ENCODE results near the gene HSCB.
"Not testable (repeated sequence)": the region's sequence is repeated elsewhere in the genome, so short reads cannot be mapped to it uniquely, and the experiment has no call there.

The HSCB gene, protein sequence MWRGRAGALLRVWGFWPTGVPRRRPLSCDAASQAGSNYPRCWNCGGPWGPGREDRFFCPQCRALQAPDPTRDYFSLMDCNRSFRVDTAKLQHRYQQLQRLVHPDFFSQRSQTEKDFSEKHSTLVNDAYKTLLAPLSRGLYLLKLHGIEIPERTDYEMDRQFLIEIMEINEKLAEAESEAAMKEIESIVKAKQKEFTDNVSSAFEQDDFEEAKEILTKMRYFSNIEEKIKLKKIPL

DNA sequence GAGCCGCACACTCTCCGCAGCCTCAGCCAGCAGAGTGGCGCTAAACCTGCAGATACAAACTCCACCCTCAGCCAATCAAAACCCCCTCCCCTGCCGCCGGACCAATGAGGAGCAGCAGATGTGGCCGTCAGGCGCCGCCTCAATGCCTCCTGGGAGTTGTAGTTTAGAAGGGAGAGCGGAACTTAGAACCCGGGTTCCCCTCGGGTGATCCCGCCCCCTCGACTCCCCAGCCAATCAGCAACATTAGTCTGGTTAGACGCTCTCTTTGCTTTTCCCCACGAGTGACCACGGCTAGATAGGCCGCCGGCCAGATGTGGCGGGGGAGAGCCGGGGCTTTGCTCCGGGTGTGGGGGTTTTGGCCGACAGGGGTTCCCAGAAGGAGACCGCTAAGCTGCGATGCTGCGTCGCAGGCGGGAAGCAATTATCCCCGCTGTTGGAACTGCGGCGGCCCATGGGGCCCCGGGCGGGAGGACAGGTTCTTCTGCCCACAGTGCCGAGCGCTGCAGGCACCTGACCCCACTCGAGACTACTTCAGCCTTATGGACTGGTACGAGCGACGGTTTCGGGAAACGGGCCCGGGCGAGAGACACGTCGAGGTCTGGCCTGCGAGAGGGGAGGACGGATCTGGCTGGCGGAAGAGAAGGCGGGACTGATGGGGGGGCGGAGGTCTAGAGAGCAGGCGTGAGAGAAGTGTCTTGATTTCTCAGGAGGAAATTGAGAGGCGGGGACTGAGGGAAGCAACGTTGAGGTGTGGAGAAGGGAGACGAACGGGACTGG lies at the start of gene HSCB, which contains the start of gene CHEK2:
Gene HSCB, plus strand, starts transcription at position 255 of the 777 bp plus-strand sequence. Its CDS starts 57 bp downstream, at position 312.
Gene CHEK2, minus strand, starts transcription at position 36 of the 777 bp plus-strand sequence. CDS start 7,099 bp downstream, outside the sequence.
- peak; percentile 85 to 92 (median 88) for DNase-seq

DNA sequence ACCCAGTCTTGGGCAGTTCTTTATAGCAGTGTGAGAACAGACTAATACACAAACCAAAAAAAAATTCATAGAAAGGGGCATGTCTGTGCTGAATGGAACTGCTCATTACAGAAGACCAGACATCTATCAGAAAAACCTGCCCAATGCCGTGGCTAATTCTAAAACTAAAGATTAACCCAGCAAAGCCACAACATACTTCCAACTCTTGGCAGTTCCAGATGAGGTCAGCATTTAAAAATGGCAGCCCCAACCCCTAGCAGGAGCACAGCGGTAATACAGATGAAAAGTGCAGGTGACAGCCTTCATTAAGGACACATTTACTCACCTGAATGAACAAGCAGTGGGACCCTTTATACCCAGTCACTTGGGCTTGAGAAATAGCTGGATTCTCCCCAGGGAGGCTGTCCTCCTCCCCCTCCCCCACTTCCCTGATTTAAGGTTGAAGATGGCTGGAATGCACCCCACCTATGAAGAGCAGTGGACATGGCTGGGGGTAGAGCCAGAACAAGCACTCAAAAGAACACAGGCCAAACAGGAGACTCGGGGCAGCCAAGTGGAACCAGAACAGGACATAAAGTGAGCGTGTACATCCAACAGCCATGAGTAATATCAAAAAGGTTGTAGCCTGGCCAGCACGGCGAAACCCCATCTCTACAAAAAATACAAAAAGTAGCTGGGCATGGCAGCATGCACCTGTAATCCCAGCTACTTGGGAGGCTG lies 48.6 kb upstream of the HSCB start:
- DNase-seq = not testable (repeated sequence)

DNA sequence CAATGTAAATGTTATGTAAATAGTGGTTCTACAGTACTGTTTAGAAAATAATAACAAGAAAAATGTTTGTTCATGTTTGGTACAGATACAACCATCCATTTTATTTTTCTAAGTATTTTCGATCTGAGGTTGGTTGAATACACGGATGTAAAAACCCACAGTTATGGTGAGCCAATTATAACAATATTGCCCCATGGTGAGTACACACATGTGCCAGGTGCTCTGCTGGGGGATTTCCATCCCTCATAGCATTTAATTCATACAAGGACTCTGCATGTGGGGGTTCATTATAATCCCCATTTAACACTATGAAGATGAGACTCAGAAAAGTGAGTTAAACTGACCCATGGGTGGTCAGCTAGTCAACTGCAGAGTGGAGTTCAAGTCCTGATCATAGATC lies 38.9 kb upstream of the HSCB start:
- DNase-seq = no peak

- DNase-seq = no peak
These were observed 38.4 kb upstream of the HSCB start for GRCh38 chr22:28703436-28703835.

DNA sequence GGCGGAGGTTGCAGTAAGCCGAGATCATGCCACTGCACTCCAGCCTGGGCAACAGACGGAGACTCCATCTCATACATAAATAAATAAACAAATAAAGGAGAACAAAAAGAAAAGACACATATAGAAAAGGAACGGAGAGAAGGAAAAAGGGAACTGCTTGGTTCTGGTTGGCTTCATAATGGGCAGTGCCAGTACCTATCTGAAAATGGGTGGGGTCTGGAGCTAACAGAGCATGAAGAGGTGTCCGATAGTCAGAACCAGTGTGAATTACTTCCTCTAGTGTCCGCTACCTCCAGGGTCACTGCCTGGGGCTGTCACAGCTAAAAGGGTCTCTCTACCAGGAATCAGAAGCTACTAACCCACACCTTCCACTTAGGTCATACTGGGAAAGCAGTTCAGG lies 35.0 kb upstream of the HSCB start:
- no peak for DNase-seq

GRCh38 chr22:28710107-28710506 lies 31.7 kb upstream of the HSCB start:
- no peak for DNase-seq

DNA sequence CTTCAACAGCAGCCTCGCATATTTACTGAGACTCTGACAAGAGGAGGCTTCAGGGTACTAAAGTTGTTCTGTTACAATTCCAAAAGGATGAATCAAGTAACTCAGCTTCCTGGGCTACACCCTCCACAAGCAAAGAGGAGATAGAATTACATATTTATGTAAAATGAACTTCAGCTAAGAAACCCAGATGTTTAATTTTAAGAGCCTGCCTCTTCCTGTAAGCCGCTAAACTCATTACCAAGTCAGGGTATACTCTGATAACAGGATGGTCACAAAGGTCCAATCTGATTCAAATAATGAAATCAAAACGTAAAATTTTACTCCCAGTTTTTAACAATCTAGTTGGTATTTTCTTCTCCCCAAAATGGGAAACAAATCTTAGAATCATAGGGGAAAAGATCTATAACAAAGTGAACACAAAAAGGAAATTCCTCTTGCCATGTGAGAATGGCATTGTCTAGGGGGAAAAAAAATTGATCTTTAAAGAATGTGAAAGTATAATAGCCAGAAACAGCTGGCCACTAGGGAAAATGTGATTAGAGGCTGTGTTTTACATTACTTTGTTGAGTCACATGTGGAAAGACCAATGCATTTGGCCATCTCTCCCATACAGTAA lies 31.2 kb upstream of the HSCB start:
- no peak for DNase-seq

GRCh38 chr22:28711341-28711740 lies 30.5 kb upstream of the HSCB start:
- DNase-seq = no peak

- DNase-seq = no peak
These were observed 29.7 kb upstream of the HSCB start for GRCh38 chr22:28711820-28712777.

DNA sequence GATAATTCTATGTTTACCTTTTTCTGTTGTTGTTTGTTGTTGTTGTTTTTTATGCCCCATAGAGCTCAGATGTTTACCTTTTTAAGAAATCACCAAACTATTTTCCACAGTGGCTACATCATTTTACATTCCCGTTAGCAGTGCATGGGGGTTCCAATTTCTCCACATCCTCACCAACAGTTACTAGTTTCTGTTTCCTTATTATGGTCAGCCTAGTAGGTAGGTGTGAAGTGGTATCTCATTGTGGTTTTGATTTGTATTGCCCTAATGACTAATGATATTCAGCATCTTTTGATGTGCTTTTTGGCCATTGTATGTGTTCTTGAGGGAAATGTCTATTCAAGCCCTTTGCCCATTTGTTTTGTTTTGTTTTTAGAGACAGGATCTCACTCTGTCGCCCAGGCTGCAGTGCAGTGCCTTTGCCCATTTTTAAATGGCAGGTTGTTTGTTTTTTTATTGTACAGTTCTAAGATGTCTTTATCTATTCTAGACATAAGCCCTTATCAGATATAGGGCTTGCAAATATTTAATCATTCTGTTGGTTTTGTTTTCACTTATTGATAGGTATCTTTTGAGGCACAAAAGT lies 27.7 kb upstream of the HSCB start:
- no peak for DNase-seq

DNA sequence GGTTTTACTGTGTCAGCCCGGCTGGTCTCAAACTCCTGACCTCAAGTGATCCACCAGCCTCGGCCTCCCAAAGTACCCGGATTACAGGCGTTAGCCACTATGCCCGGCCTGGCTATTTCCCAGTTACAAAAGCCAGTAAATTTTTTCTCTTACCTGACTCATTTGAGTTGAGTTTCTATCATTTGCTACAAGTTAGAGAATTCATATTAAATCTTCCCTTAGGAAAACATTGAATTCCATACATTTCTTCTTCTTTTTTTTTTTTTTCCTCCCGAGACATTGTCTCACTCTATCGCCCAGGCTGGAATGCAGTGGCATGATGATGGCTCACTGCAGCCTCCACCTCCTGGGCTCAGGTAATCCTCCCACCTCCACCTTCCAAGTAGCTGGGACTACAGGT lies 26.2 kb upstream of the HSCB start:
- no peak for DNase-seq

DNA sequence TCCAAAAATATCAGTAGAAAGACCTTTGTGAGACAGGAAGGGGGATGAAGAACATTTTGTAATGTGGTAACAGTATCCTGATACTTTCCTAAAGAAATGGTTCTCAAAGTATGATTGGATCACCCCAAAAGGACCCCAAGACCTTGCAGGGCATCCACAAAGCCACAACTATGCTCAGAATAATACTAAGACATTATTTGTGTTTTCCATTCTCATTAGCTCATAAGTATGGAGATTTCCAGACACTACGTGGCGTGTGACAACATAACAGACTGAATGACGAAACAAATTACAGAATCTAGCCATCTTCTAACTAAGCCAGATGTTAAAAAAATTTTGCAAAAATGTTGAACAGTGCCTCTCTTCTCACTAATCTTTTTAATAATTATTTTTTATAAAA lies 25.2 kb upstream of the HSCB start:
- DNase-seq = no peak

DNA sequence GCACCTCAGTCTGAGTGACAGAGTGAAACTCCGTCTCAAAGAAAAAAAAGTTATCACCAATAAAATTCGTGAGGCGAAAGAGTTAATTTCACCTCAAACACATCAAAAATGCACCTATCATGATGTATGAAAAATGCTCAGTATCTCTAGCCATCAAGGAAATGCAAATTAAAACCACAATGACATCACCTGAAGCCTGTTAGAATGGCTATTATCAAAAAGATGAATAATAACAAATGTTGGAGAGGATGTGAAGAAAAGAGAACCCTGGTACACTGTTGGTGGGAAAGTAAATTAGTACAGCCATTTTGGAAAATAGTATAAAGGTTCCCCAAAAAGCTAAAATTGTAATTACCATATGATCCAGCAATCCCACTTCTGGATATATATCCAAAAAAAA lies 23.8 kb upstream of the HSCB start:
- DNase-seq = no peak

DNA sequence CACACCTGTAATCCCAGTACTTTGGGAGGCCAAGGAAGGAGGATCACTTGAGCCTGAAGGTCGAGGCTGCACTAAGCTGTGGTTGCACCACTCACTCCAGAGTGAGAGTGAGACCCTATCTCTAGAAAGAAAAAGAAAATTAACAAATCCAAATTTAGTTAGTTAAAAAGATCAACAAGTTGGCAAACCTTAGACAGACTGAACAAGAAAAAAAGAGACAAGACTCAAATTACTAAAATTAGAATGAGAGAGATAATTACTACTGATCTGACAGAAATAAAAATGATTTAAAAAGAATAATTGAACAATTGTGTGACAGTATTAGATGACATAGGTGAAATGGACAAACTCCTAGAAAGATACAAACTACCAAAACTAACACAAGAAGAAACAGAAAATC lies 13.8 kb upstream of the HSCB start:
- DNase-seq = no peak

DNA sequence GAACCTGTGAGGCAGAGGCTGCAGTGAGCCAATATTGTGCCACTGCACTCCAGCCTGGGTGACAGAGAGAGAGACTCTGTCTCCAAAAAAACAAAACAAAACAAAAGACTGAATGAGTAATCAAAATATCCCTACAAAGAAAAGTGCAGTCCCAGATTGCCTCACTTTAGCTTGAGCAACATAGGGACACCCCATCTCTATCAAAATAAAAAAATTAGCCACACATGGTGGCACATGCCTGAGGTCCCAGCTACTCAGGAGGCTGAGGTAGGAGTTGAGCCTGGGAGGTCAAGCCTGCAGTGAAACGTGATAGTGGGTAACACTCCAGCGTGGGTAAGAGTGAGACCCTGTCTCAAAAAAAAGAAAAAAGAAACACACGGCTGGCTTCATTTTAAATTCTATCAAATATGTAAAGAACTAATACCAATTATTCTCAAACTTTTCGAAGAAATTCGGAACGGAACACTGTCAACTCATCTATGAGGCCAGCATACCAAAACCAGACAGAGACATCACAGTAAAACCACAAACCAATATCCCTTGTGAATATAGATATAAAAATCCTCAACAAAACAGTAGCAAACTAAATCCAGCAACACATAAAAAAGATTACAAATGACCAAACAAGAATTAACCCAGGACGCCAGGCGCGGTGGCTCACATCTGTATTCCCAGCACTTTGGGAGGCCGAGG lies 13.1 kb upstream of the HSCB start:
- DNase-seq = no peak

GRCh38 chr22:28730179-28730578 lies 11.7 kb upstream of the HSCB start:
- no peak for DNase-seq

GRCh38 chr22:28734393-28734792 lies 7.4 kb upstream of the HSCB start:
- DNase-seq = no peak

DNA sequence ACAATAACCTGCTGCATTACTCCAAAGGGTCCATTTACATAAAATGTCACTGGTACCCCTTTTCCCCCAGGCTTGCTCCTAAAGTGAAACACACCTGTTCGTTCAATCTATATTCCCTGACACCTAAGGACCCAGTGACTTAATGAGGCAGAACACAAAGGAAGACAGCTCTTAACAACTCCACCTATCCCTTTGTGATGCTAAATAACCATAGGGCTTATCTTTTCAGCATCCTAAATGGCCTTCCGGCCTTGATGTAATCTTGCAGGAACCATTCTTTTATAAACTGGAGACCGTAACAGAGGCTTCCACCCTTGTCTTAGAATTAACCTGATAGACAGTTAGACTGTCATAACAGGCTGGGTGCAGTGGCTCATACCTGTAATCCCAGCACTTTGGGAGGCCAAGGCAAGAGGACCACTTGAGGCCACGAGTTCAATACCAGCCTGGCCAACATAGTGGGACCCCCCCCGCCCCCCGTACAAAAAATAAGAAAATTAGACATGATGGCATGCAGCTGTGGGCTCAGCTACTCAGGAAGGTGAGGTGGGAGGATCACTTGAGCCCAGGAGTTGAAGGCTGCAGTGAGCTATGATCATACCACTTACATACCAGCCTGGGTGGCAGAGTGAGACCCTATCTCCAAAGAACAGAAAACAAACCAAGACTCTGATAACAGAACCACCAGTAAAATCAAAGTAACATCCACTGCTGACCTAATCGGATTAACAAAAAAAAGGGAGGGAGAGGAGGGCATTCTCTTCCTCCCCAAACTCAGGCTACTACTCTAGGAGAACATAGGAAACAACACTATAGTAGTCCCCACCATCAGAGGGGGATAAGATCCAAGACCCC lies 5.3 kb upstream of the HSCB start:
- no peak for DNase-seq

GRCh38 chr22:28737701-28738100 lies 4.1 kb upstream of the HSCB start:
- DNase-seq = no peak

- DNase-seq = not testable (repeated sequence)
These were observed 3.0 kb upstream of the HSCB start for GRCh38 chr22:28738876-28739275.

All from activated naive CD4-positive, alpha-beta T cell (primary cell).